D721Med (cell line): ENCODE results near the gene WASF3.

ENCODE experiments used
- DNase-seq: peaks from one replicate; pipeline ENCODE4 v3.0.0; 2011; ENCODE audit warnings: low spot score; ENCODE audit not compliant: insufficient read length
- FAIRE-seq: peaks from 2 replicates; lab custom pipeline; 2011; peaks lifted over from hg19 to GRCh38; lab: Jason Lieb, UNC
- TF ChIP-seq, protein P1 (sequence below): IDR thresholded peaks from 2 replicates; pipeline ENCODE4 v1.5.1; 2012; ENCODE audit warnings: mild to moderate bottlenecking, control low read depth; ENCODE audit not compliant: insufficient read depth; ENCODE audit errors: missing control alignments

Gene WASF3, protein sequence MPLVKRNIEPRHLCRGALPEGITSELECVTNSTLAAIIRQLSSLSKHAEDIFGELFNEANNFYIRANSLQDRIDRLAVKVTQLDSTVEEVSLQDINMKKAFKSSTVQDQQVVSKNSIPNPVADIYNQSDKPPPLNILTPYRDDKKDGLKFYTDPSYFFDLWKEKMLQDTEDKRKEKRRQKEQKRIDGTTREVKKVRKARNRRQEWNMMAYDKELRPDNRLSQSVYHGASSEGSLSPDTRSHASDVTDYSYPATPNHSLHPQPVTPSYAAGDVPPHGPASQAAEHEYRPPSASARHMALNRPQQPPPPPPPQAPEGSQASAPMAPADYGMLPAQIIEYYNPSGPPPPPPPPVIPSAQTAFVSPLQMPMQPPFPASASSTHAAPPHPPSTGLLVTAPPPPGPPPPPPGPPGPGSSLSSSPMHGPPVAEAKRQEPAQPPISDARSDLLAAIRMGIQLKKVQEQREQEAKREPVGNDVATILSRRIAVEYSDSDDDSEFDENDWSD

DNA sequence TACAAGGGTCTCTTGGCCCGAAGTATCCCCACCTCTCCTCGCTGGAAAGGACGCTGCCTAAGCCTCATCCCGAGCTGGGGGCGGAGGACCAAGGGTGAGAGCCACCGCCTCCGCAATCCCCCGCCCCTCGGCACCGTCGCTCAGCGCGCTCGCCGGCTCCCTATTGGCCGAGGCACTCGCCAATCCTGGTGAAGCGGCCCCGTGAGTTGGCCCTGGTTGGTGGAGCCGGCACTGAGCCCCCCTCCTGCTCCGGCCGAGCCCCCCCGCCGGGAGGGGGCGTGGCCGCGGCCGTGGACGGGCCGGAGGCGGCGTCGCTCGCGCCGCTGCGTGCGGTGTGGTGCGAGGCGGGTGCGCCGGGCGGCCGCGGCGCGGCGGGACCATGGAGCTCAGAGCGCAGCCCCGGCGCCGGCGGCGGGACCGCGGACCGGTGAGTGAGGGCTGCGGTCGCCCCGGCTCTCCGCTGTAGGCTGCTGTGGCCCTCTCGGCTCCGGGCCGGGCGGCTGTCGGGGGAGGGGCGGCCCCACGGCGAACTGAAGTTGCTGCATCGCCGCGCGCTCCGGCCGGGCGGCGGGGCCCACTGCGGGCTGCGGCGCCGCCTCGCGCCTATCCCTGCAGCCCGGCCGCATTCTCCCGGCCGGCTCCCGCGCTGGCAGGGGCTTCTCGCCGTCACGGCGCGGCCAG is at the start of gene WASF3:
WASF3 (plus strand) TSS at position 291 of the 681 bp plus-strand sequence. CDS start 84,588 bp downstream, outside the sequence.
- TF ChIP-seq, protein P1, sequence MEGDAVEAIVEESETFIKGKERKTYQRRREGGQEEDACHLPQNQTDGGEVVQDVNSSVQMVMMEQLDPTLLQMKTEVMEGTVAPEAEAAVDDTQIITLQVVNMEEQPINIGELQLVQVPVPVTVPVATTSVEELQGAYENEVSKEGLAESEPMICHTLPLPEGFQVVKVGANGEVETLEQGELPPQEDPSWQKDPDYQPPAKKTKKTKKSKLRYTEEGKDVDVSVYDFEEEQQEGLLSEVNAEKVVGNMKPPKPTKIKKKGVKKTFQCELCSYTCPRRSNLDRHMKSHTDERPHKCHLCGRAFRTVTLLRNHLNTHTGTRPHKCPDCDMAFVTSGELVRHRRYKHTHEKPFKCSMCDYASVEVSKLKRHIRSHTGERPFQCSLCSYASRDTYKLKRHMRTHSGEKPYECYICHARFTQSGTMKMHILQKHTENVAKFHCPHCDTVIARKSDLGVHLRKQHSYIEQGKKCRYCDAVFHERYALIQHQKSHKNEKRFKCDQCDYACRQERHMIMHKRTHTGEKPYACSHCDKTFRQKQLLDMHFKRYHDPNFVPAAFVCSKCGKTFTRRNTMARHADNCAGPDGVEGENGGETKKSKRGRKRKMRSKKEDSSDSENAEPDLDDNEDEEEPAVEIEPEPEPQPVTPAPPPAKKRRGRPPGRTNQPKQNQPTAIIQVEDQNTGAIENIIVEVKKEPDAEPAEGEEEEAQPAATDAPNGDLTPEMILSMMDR: no peak
- FAIRE-seq: no peak

DNA sequence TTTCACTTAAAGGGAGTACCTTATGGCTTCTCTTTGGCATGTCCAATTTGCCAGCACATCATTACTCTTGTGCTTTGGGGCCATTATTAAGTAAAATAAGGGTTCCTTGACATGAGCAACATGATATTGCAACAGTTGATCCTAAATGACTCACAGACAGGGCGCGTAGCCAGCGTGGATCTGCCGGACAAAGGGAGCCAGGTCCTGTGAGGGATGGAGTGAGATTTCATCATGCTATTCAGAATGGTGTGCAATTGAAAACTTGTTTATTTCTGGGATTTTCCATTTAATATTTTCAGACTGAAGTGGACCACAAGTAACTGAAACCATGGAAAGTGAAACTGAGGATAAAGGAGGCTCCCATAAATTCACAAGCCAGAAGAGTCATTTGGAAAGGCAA is 48.6 kb upstream of the WASF3 start:
- FAIRE-seq: no peak
- no peak for DNase-seq
- TF ChIP-seq, protein P1: no peak

More for the DNA sequence above, at the start of gene WASF3:
- DNase-seq: peak; percentile 79

DNA sequence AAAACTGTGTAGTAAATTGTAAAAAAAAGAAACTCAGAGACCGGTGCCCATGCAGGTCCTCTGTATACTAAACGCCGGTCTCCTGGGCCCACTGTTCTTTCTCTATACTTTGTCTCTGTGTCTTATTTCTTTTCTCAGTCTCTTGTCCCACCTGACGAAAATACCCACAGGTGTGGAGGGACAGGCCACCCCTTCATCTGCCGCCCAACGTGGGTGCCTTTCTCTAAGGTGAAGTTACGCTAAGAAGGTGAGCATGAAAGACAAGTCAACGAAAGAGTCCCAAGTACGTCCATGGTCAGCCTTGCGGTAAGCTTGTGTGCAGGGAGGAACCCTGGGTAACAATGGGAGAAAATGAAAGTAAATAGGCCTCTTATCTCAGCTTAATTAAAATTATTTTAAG is 48.0 kb upstream of the WASF3 start:
- TF ChIP-seq, protein P1: no peak
- DNase-seq (no peak), FAIRE-seq (no peak)

DNA sequence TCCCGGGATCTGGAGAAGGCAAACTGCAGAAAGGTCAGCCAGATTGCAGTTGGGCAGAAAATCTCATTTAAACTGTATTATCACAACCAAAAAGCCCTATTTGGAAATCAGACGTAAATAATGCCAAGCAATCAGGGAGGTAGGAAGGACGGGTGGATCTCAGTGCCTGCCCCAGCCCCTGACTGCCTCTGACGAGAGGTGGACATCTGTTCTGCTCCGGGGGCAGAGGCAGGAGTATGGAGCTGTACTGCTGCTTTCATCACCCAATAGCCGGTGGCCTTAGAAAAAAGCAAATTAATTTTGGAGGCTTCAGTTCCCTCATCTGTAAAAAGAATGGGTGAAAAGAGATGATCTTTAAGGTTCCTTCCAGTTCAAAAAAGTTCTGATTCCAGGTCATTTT is 43.6 kb upstream of the WASF3 start:
- TF ChIP-seq, protein P1: no peak
- FAIRE-seq (no peak), DNase-seq (no peak)

DNA sequence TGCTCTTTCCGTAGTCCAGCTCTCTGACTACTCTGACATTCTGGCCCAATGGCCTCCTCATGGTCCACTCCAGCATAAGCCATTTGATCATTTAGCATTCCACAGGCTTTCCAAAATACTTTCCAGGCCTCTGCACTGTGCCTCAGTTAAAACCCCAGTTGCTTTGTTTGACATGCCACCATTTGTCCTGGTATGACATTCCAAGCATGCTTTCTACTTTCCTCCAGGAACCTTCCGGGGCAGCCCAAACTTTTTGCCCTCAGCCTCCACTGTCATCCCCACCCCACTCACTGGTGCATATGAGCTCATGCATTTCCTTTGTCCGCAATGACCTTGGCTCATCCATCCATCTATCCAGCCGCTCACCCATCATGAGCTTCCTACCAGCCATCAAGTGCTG is 41.8 kb upstream of the WASF3 start:
- FAIRE-seq (no peak), DNase-seq (no peak)
- TF ChIP-seq, protein P1: no peak

DNA sequence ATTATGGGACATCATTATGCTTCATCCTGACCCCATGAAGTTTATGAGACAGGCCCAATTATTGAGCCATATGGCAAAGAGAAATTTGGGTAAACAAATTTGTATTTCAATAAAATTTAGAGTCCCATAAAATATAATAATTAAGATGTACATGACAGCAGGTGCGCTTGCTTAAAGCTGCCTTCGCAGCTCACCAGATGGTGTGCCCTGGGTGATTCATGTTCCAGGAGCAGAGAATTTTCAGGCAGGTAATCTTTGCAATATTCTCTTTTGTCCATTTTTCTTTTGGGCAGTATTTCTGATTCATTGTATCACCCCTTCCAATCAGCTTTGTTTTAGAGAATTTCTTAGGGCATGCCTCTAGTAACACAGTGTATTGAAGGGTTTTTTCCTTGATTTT is 39.5 kb upstream of the WASF3 start:
- FAIRE-seq: peak; percentile 73
- TF ChIP-seq, protein P1: no peak
- no peak for DNase-seq
